ENCODE data around the gene ZFP36.

ZFP36 gene

DNA sequence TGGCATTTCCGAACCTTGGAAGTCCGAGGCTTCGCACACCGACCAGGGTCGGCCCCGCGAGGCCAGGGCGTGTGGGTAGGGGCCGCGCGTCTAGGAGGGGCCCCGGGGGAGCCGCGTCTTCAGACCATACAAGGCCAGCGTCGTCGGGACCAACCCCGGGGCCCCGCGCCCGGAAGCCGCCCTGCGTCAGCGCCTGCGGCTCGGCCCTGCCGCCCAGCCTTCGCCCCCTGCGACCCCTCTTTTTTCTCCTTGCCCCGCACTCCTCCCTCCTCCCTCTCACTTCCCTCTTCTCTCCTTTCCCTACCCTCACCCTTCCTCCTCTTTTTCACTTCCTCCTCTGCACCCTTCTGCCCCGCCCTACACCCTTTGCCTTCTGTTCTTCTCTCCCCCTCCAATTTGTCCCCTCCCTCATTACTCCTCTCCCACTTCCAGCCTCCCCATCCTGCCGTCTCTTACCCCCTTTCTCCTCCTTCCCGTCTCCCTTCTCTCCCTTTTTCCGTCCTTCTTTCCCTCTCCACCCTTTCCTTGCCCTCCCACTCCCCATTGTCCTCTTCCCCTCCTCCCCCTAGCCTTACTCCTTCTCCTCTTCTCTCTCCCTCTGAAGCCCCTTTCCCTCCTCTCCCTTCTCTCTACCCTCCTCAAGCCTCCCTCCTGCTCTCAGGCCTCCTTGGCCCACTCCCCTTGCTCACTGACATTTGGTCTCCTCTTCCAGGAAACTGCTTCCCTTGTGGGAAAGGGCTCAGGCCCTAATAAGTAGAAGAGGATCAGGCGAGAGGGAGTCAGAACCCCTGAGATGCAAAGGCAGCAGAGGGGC is 3.6 kb downstream of the ZFP36 start:
- no peak for TF ChIP-seq CTCF (conservative IDR thresholded peaks at IDR 0.05)
- peak overlapping the region; percentile 96 for H3K27ac ChIP-seq

GRCh38 chr19:39410831-39411080 is 4.1 kb downstream of the ZFP36 start:
- peak overlapping the region; percentile 96 for H3K27ac ChIP-seq
- no peak for TF ChIP-seq CTCF (conservative IDR thresholded peaks at IDR 0.05)

DNA sequence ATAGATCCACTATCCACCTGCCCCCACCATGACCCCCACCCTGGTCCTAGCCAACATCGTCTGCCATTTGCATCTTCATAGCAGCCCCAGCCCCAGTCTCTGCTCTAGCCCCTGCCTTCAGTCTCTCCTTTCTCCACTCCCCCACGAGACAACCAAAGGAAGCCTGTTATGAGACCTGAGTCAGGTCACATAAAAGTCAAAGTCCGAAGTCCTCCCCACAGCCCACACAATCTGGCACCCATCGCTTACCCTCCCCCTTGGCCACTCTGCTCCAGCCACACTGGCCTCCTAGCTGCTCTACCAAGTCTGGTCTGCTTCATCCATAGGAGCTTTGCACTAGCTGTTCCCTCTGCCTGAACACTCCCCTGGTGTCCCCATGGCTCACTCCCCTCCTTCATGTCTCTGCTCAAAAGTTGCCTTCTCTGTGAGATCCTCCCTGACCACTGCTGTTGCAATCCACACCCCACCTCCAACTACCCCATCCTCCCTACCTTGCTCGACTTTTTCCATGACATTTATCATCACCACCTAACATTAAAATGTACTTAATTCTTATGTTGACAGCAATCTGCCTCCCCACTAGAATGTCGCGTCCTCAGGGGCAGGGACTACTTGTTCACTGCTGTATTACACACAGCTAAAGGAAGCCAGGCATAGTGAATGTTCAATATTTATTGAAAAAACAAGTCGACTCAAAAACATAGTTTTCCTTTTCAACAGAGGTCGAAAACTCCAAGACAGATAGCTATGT is 4.6 kb downstream of the ZFP36 start:
- peak overlapping the region; percentile 96 for H3K27ac ChIP-seq

GRCh38 chr19:39411832-39412099 is 5.1 kb downstream of the ZFP36 start:
- TF ChIP-seq CTCF (conservative IDR thresholded peaks at IDR 0.05), result peak; percentile 90
- peak overlapping the region; percentile 96 for H3K27ac ChIP-seq

More for the DNA sequence above, 4.6 kb downstream of the ZFP36 start:
- no peak for TF ChIP-seq CTCF (conservative IDR thresholded peaks at IDR 0.05)

GRCh38 chr19:39412100-39412866 is 5.6 kb downstream of the ZFP36 start, which contains the start of gene PLEKHG2:
Gene PLEKHG2, plus strand, starts transcription at chr19:39412669. Its CDS starts 1,418 bp downstream, at chr19:39414087.
- no peak; the same call in 1 of the 2 replicates for TF ChIP-seq CTCF (conservative IDR thresholded peaks at IDR 0.05)
- peak within 1 kb of the TSS; percentile 96 for H3K27ac ChIP-seq

GRCh38 chr19:39412867-39413271 is 6.2 kb downstream of the ZFP36 start:
- TF ChIP-seq CTCF (conservative IDR thresholded peaks at IDR 0.05), result peak; percentile 83
- peak overlapping the region; percentile 96 for H3K27ac ChIP-seq

DNA sequence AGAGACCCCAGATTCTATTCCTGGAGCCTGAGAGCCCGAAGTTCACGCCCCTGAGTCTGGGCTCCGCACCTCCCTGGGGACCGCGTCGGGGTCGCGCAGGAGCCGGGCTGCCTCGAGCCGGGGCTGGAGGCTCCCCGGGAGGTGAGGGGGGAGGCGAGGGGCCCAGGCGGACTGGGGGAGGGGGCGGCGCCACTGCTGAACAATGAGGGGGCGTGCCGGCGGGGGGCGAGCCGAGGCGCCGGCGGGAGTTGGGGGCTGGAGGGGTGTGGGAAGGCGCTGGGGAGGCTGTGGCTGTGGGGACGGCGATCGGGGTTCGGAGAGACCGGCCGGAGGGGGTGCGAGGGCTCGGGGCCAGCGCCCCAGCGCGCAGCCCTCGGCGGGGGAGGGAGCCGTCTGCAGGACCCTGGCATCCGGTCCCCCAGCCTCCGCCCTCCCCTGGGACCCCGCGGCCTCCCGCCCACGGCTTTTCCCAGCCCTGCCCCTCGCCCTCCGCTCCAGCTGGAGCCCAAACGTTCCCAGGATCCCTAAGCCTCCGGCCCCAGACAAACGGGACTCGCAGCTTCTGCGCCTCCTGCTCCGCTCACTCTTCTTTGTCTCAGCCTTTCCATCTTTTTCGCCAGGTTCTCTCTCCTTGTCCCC is 6.7 kb downstream of the ZFP36 start:
- TF ChIP-seq CTCF (conservative IDR thresholded peaks at IDR 0.05), result no peak
- peak overlapping the region; percentile 96; the same call in 1 of the 2 replicates for H3K27ac ChIP-seq

All from VCaP (cell line).